Measurements from ENCODE around the gene SNX32.

The SNX32 gene

DNA sequence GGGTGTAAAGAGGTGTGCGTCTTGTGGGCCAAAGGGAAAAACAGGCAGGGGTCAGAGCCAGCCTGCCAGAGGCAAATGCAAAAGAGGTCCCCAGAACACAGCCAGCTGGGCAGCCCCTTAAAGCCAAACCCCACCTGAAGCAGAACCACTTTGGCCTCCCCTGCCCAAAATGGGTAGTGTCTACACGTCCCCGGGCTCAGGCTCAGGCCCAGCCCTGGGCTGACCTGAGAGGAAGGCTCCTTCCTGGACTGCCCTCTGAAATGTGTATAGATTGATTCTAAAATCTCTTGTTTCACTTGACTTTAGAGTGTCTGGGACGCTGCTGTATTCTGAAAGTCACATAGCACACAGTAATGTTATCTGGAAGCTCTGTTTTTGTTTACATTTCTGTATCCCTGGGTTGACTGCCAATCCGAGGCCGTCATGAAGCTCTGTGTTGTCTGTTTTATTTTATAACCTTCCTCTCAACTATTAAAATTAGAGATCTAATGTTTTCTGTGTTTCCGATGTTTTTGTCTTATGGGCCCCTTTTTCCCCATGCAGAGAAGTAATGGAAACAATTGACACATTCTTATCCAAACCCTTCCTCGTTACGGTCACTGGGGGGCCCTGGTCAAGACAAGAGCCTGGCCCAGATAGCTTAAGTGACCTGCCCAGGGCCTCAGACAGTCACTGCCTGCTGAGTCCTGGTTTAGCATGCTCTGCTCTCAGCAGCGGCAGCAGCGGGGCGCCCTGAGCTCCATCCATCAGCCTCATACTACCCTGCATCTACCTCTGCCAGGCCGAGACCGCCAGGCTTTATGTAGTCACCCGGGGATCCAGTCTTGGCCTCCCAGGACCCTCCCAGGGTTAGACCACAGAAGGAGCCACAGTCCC, 36.8 kb upstream of the SNX32 start:
- no peak for DNase-seq (ENCODE audit: low read depth, low spot score)

GRCh38 chr11:65797711-65798110, 36.1 kb upstream of the SNX32 start:
- DNase-seq (ENCODE audit: low read depth, low spot score): no peak

DNA sequence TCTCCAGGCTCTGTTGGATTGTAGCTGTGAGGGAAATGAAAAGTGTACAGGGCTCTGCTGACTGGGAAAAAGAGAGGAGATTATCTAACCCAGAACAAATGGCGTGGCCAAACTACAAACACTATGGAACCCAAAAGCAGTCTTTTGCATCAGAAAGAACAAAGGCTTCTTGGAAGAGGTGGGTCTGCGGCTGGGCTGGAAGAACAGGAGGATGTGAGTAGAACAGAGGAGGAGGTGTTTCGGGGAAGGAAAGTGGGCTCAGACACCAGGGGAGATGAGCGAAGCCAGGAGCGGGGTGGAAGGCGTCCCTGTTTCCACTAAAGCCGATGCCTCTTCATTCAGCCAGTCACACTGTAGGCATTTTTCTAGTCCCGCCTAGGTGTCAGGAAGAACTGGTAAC, 34.9 kb upstream of the SNX32 start:
- no peak for DNase-seq (ENCODE audit: low read depth, low spot score)

DNA sequence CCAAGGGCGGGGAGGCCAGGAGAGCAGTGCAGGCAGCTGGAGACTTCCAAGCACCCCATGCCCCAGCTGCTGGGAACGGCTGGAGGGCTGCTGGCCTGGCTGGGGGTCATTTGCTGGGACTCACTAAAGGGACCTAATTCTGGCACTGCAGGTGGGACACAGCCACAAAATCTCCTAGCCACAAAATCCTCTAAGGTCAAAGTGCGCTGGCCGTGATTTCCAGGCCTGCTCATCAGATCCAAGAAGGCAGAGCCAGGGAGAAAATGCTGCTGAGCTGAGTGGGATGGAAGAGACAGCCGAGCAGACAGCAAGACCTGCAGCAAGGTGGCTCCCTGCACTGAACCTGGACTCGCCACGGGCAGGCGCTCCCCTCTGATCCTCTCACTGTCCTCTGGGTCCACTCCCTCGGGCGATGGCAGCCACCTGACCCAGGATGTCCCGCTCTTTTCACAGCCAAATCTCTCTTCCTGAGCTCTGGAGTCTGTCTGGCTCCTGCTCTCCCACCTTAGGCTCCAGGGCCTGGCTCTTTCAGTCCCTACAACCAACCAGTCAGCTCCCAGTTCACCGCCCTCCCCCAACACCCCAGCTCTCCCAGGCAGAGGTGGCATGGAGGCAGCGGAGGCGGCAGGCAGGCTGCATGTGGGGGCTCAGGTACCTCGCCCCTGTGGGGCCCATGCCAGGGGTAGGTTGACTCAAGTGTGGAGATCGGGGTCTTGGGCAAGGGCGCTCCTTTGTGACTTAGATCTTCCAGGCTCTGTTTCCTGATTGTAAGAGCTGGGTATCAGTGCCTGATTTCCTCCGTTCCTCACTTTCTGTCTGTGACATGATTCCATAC, 32.4 kb upstream of the SNX32 start:
- no peak for DNase-seq (ENCODE audit: low read depth, low spot score)

GRCh38 chr11:65802841-65803240, 30.9 kb upstream of the SNX32 start:
- DNase-seq (ENCODE audit: low read depth, low spot score): no peak

GRCh38 chr11:65803797-65804492, 29.8 kb upstream of the SNX32 start:
- DNase-seq (ENCODE audit: low read depth, low spot score): no peak

DNA sequence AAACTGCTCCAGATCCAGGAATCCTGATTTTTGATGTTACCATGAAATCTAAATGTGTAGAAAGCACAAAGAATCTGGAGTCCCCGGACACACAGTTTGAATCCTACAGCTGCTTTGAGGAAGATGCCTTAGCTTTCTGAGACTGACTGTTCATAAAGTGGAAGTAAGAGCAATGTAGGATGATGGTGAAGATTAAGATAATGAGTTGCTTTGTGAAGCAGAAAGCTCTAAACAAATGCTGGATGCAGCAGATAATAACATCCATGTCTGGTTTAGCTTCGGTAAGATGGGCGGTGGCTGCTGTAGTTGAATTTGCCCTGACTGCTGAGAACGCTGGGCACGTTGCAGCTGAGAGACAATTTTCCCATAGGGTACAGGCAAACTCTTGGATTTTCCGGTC, 26.8 kb upstream of the SNX32 start:
- DNase-seq (ENCODE audit: low read depth, low spot score): no peak

GRCh38 chr11:65808744-65809341, 24.9 kb upstream of the SNX32 start:
- no peak for DNase-seq (ENCODE audit: low read depth, low spot score)

GRCh38 chr11:65809496-65809895, 24.3 kb upstream of the SNX32 start:
- no peak for DNase-seq (ENCODE audit: low read depth, low spot score)

DNA sequence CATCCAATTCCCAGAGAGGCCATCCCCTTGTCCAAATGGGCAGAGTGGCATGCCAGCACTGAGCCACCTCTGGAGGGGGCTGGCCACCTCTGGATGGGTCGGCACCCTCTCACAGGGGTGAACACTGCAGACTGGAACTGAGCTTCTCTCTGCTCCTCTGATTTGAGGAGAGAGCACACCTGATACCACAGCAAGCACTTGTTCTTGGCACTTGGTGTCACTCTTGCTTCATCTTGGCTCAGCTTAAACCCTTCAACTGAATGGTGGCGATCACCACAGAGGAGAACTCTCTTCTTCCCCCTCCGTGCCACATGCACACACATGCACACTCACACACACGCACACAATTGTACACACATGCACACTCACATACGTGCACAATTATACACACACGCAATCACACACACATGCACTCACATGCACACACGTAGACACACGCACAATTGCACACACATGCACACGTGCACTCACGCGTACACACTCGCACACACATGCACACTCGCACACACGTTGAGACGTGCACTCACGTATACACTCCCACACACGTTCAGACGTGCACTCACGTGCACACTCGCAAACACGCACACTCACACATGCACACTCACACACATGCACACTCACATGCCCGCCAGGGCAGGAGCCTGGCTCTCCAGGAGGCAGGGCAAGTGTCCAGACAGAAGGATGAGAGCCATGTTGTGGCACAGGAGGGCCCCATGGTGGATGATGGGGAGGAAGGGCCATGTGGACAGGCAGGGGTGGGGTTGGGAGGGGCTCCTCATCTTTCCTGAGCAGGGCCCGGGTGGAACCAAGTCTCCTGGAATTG, 23.5 kb upstream of the SNX32 start:
- DNase-seq (ENCODE audit: low read depth, low spot score): no peak

DNA sequence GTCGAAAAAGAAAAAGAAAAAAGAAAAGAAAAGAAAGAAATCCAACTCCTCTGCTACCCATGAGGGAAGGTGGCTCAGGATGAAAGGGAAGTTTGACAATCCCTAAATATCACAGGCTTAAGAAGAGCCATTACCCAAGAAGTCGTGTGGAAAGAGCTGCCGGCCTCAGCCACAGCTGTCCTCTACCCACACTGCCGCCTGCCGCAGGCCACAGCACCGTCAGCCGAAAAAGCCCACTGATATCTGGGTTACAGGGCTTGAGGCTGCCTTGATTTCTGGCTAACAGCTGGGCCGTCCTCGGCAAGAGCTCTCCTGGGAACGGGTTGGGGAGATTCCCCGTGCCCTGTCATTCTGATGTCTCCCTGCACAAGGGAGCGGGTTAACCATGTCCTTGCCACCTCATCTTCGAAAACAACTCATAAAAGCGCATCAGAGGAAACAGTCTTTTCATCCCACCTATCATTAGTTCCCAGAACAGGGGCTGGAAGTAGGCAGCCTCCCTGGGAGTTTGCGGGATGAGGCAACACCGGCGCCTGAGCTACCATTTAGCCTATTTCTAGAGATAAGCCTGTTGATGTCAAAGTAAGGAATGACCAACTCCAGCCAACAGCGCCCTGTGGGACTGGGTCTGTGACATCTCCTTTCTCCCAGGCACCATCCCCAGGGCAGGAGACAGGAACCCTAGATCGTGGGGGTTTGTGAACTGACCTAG, 21.8 kb upstream of the SNX32 start:
- DNase-seq (ENCODE audit: low read depth, low spot score): no peak

DNA sequence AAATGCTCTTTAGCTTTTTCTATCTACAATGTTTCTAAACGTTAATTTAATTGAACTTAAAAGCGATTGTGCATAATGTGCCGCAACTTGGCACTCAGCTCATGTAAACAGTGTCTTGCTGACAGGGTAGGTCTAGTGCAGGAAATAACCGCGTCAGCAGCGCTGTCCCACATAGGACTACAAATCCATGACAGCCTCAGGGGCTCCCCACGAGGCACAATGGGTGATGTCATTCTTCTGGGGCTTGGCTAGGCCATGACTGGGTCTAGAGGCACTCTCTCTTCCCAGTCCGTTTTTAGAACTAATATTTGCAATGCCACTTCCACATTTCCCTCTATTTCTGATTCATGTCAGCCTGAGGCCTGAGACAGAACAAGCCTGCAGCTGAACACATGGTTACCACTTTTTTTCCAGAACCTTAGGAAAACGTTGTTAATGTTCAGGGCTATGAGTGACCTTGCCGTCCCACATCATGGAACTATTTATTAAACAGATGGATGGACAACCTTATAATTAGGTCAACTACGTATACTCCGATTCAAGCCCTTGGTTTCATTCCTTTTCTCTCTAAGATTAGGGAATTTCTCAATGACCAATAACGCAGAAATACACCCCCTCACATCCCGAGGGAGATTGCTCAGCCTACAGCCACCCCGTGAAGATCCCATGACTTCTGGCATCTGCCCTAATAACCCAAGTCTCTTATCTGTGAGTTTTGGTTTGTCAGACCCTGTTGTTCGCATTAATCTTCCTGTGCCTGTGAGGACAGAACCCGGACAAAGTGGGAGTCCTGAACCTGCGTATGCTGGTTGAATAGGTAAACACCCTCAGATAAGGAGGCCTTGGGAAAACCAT, 19.4 kb upstream of the SNX32 start:
- no peak for DNase-seq (ENCODE audit: low read depth, low spot score)

- no peak for DNase-seq (ENCODE audit: low read depth, low spot score)
Measured at GRCh38 chr11:65814986-65815565, 18.7 kb upstream of the SNX32 start.

DNA sequence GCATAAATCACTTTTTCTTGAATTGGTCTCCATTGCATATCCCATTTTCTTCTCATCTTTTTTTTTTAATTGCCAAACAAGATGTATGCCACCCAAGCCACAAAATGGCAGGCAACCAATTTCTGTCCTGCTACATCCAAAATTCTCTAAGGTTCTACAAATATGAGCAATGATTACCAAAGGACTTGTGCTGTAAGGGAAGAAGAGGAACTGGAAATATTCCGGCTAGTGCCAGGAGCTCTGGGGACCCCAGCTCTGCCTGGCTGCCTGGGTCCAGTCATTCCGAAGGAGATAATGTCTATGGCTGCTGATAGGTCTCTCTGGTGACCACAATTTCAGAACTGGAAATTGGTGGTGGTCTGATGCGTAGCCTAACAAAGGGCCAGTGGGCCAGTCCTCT, 17.1 kb upstream of the SNX32 start:
- no peak for DNase-seq (ENCODE audit: low read depth, low spot score)

DNA sequence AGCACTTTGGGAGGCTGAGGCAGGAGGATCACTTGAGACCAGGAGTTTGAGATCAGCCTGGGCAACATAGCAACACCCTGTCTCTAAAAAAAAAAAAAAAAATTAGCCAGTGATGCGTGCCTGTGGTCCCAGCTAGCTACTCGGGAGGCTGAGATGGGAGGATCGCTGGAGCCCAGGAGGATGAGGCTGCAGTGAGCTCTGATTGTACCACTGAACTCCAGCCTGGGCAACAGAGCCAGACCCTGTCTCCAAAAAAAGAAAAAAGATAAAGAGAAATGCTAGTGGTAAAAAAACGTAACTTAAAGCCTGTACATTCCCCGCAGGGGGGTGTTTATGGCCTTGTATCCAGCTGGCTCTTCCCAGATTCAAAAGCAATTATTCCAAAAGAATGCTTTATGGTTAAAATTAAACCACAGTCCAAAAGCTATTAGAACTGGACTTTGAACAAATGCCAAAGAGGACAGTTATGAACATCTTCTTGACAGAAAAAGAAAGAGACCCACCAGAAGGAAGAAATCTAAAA, 16.4 kb upstream of the SNX32 start:
- no peak for DNase-seq (ENCODE audit: low read depth, low spot score)

GRCh38 chr11:65817835-65818680, 15.7 kb upstream of the SNX32 start:
- DNase-seq (ENCODE audit: low read depth, low spot score): no peak

DNA sequence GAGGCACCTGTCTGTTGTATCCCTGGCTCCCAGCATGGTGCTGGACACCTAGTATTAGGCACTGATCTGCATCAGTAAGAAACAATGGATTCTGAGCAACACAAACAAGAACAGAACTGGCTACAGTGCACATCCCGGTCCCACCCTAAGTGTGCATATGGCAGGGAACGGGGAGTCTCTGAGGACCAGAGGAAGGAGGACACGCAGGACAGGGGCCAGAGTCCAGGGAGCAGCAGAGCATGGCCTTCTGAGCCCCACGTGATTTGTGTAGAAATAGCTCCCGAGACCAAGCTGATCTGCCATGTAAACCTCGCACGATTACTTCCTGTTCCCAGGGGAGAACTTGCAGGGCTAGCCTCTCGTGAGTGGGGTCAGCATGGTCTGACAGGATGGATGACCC, 12.7 kb upstream of the SNX32 start:
- no peak for DNase-seq (ENCODE audit: low read depth, low spot score)

All from iPS DF 19.7 (cell line).